ENCODE results near the gene RNF111. TPM values are rescaled to one million over a fixed set of nuclear protein-coding genes. Genes with fewer than 3 reads are reported as not detected.

Gene RNF111
- total and polyA plus RNA-seq, 2 of the 13 experiments (the other 11 are each of a cell fraction or from before 2014, with no cell fraction given) = 12.1 to 23.1 TPM

- ChIA-PET CTCF (ENCODE audit: low intra/inter-chr PET ratio, low total read pairs) (no interaction called here), POLR2A (no interaction called here)
- 93% methylated on average over 6 of the region's 6 CpGs for whole genome bisulfite sequencing (ENCODE audit: low lambda C conversion rate)
Measured at GRCh38 chr15:59008086-59008485, 20.6 kb downstream of the RNF111 start.

GRCh38 chr15:59011262-59011952 lies 23.9 kb downstream of the RNF111 start:
- in situ Hi-C loops (cut with HindIII; ENCODE audit: extremely low pct_ligation_motif_present, low pct_unique_long_range_greater_than_20kb) = no loop called here
- CTCF ChIA-PET (ENCODE audit: low intra/inter-chr PET ratio, low total read pairs) = no interaction called here

More at GRCh38 chr15:59008086-59008485, 20.6 kb downstream of the RNF111 start:
- intact Hi-C loops (cut with micrococcal nuclease; ENCODE audit: unreplicated experiment) = no loop called here
- peaks cover 51% of the 10 kb centered on the region for H3K79me2 ChIP-seq (ENCODE audit: insufficient read depth, low read length)
- peaks cover 2 to 15% of the 10 kb centered on the region in 2 experiments; a peak in 2 of 5 replicates for H3K36me3 ChIP-seq (replicated peaks in 1 of 2; ENCODE audit: control insufficient read depth in 1 of 2, insufficient read depth in 2 of 2, low read length in 2 of 2)
- no peaks in the 10 kb centered on the region; the same call in 1 of the 2 replicates for H4K20me1 ChIP-seq (ENCODE audit: insufficient read depth, low read length)
- BruUV-seq (replicated peaks) = no TSS peak
- in situ Hi-C loops (cut with HindIII; ENCODE audit: extremely low pct_ligation_motif_present, low pct_unique_long_range_greater_than_20kb) = no loop called here
- no peaks in the 10 kb centered on the region for H3K27me3 ChIP-seq (ENCODE audit: control insufficient read depth in 1 of 2, insufficient read depth in 2 of 2, low read length in 2 of 2)
- no peaks in the 10 kb centered on the region for H3K4me1 ChIP-seq (ENCODE audit: insufficient read depth, low read length)
- TF ChIP-seq ZNF772 (CRISPR knock-in tag; IDR thresholded peaks at IDR 0.05) (no peak), ZNF770 (CRISPR knock-in tag; IDR thresholded peaks at IDR 0.05) (peak; percentile 65), ZNF121 (CRISPR knock-in tag; IDR thresholded peaks at IDR 0.05) (0 out of 2 replicates have a peak, but pooled peaks have one; percentile 36)
- ATAC-seq (no peak), DNase-seq (ENCODE audit: low spot score) (no peak), FAIRE-seq (no peak)
- no peak overlapping the region for H3K27ac ChIP-seq (ENCODE audit: extremely low read length, insufficient read depth, low read length)
- no peaks in the 10 kb centered on the region for H3K9me3 ChIP-seq (ENCODE audit: low read length)
- H2AFZ ChIP-seq (ENCODE audit: low read length) = no peak overlapping the region
- H3K9ac ChIP-seq (ENCODE audit: insufficient read depth, low read depth, low read length) = no peak overlapping the region
- no peak overlapping the region for H3K4me3 ChIP-seq (replicated peaks in 1 of 3; ENCODE audit: insufficient read depth in 1 of 3, low read depth in 2 of 3, low read length in 3 of 3)
- H3K4me2 ChIP-seq (ENCODE audit: low read depth, low read length) = no peak overlapping the region

More at GRCh38 chr15:59011262-59011952, 23.9 kb downstream of the RNF111 start:
- 95% methylated on average over 3 of the region's 3 CpGs for WGBS (ENCODE audit: low lambda C conversion rate)
- Histone ChIP-seq H3K4me2 (ENCODE audit: low read depth, low read length) (no peak overlapping the region), H2AFZ (ENCODE audit: low read length) (no peak overlapping the region), H3K4me1 (ENCODE audit: insufficient read depth, low read length) (no peaks in the 10 kb centered on the region), H3K4me3 (replicated peaks in 1 of 3; ENCODE audit: insufficient read depth in 1 of 3, low read depth in 2 of 3, low read length in 3 of 3) (no peak overlapping the region), H3K36me3 (replicated peaks in 1 of 2; ENCODE audit: control insufficient read depth in 1 of 2, insufficient read depth in 2 of 2, low read length in 2 of 2) (peaks cover 0 to 4% of the 10 kb centered on the region in 2 experiments; a peak in 2 of 5 replicates), H3K27ac (ENCODE audit: extremely low read length, insufficient read depth, low read length) (no peak overlapping the region), H4K20me1 (ENCODE audit: insufficient read depth, low read length) (no peaks in the 10 kb centered on the region; the same call in 1 of the 2 replicates), H3K79me2 (ENCODE audit: insufficient read depth, low read length) (peaks cover 56% of the 10 kb centered on the region), H3K27me3 (ENCODE audit: control insufficient read depth in 1 of 2, insufficient read depth in 2 of 2, low read length in 2 of 2) (no peaks in the 10 kb centered on the region), H3K9ac (ENCODE audit: insufficient read depth, low read depth, low read length) (no peak overlapping the region), H3K9me3 (ENCODE audit: low read length) (no peaks in the 10 kb centered on the region)
- FAIRE-seq (no peak), DNase-seq (ENCODE audit: low spot score) (no peak), ATAC-seq (no peak)
- no peak for TF ChIP-seq MIXL1 (CRISPR knock-in tag; IDR thresholded peaks at IDR 0.05)
- TF ChIP-seq ZNF33A (CRISPR knock-in tag; IDR thresholded peaks at IDR 0.05; ENCODE audit: borderline replicate concordance) = no peak
- no peak for TF ChIP-seq RBAK (CRISPR knock-in tag; IDR thresholded peaks at IDR 0.05)
- intact Hi-C loops (cut with micrococcal nuclease; ENCODE audit: unreplicated experiment) = no loop called here
- POLR2A ChIA-PET = no interaction called here
- no TSS peak for BruUV-seq (replicated peaks)
